ENCODE measurements around the gene IRS2. TPM values are rescaled to one million over a fixed set of nuclear protein-coding genes. Genes with fewer than 3 reads are reported as not detected.

Gene IRS2
- total and polyA plus RNA-seq, 8 donors, result 4.9 to 15.8 (median 7.7) TPM

- Histone ChIP-seq H3K9me3 (no peaks in the 10 kb centered on the region), H3K27ac (no peak overlapping the region), H3K27me3 (peaks cover 0 to 27% of the 10 kb centered on the region in 2 donors), H3K4me1 (peaks cover 0 to 5% of the 10 kb centered on the region in 2 donors), H3K4me3 (no peak overlapping the region), H3K36me3 (no peaks in the 10 kb centered on the region)
- DNase-seq (no peak), ATAC-seq (peak; percentile 27)
- no peak for TF ChIP-seq CTCF (IDR thresholded peaks at IDR 0.05)
- intact Hi-C loops (cut with DNase I), result no loop called here
These were observed 57.3 kb downstream of the IRS2 start for GRCh38 chr13:109728791-109729731.

- H3K4me3 ChIP-seq, result no peak overlapping the region
- no peaks in the 10 kb centered on the region for H3K9me3 ChIP-seq
- intact Hi-C loops (cut with DNase I), result no loop called here
- DNase-seq (no peak), ATAC-seq (no peak)
- H3K36me3 ChIP-seq, result no peaks in the 10 kb centered on the region
- TF ChIP-seq CTCF (IDR thresholded peaks at IDR 0.05), result no peak
- no peak overlapping the region for H3K27ac ChIP-seq
- peaks cover 0 to 27% of the 10 kb centered on the region in 2 donors for H3K27me3 ChIP-seq
- peaks cover 0 to 5% of the 10 kb centered on the region in 2 donors for H3K4me1 ChIP-seq
These were observed 58.3 kb downstream of the IRS2 start for GRCh38 chr13:109728061-109728460.

- Histone ChIP-seq H3K4me3 (no peak overlapping the region), H3K9me3 (no peaks in the 10 kb centered on the region), H3K27me3 (peaks cover 0 to 27% of the 10 kb centered on the region in 2 donors), H3K4me1 (peaks cover 0 to 5% of the 10 kb centered on the region in 2 donors), H3K27ac (no peak overlapping the region), H3K36me3 (no peaks in the 10 kb centered on the region)
- intact Hi-C loops (cut with DNase I), result no loop called here
- DNase-seq (no peak), ATAC-seq (no peak)
- TF ChIP-seq CTCF (IDR thresholded peaks at IDR 0.05), result no peak
These were observed 59.1 kb downstream of the IRS2 start for GRCh38 chr13:109727251-109727650.

GRCh38 chr13:109725995-109726637 is 60.3 kb downstream of the IRS2 start:
- peaks cover 0 to 27% of the 10 kb centered on the region in 2 donors for H3K27me3 ChIP-seq
- no peak overlapping the region for H3K27ac ChIP-seq
- ATAC-seq, result no peak
- H3K36me3 ChIP-seq, result no peaks in the 10 kb centered on the region
- no peak for TF ChIP-seq CTCF (IDR thresholded peaks at IDR 0.05)
- intact Hi-C loops (cut with DNase I), result no loop called here
- H3K9me3 ChIP-seq, result no peaks in the 10 kb centered on the region
- DNase-seq, result no peak
- no peak overlapping the region for H3K4me3 ChIP-seq
- H3K4me1 ChIP-seq, result peaks cover 0 to 5% of the 10 kb centered on the region in 2 donors

- Histone ChIP-seq H3K36me3 (no peaks in the 10 kb centered on the region), H3K4me1 (peaks cover 0 to 5% of the 10 kb centered on the region in 2 donors), H3K4me3 (no peak overlapping the region), H3K9me3 (no peaks in the 10 kb centered on the region), H3K27ac (no peak overlapping the region), H3K27me3 (peaks cover 0 to 20% of the 10 kb centered on the region in 2 donors)
- no peak for DNase-seq
- intact Hi-C loops (cut with DNase I), result no loop called here
- no peak for ATAC-seq
- TF ChIP-seq CTCF (IDR thresholded peaks at IDR 0.05), result no peak
These were observed 61.1 kb downstream of the IRS2 start for GRCh38 chr13:109725297-109725696.

Measured in left lung (tissue), 10 donors.